Peyer's patch (tissue), 4 donors: ENCODE data around the gene HSD17B2.

Experiments
- POLR2A ChIP-seq, 2 donors: fragments of 450-650 bp; IDR thresholded peaks; one replicate each; pipeline ENCODE4 v1.5.1; 2017; ENCODE audit warnings: antibody characterized with exemption in 2 of 2, mild to moderate bottlenecking in 2 of 2, moderate library complexity in 2 of 2
- TF ChIP-seq, protein P1 (sequence below), 6 experiments: fragments of 450-650 bp in 4 of 6; fragments of 200-600 bp in 2 of 6; sonication (generic) in 1 of 6; IDR thresholded peaks; one replicate each; pipeline ENCODE4 v1.5.1; 2017 to 2019; ENCODE audit warnings: antibody characterized with exemption in 6 of 6, mild to moderate bottlenecking in 3 of 6, moderate library complexity in 1 of 6

DNA sequence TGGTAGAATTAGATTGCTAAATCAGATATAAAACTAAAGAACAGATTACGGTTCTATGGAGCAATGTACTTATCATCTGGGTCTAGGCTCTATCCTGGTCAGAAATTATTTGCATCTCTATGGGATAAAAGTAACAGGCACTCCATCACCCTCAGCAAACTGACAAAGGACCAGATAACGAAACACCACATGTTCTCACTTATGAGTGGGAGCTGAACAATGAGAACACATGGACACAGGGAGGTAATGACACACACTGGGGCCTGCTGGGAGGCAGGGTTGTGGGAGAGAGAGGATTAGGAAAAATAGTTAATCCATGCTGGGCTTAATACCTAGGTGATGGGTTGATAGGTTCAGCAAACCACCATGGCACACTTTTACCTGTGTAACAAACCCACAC, 73.0 kb downstream of the HSD17B2 start:
- TF ChIP-seq, protein P1, sequence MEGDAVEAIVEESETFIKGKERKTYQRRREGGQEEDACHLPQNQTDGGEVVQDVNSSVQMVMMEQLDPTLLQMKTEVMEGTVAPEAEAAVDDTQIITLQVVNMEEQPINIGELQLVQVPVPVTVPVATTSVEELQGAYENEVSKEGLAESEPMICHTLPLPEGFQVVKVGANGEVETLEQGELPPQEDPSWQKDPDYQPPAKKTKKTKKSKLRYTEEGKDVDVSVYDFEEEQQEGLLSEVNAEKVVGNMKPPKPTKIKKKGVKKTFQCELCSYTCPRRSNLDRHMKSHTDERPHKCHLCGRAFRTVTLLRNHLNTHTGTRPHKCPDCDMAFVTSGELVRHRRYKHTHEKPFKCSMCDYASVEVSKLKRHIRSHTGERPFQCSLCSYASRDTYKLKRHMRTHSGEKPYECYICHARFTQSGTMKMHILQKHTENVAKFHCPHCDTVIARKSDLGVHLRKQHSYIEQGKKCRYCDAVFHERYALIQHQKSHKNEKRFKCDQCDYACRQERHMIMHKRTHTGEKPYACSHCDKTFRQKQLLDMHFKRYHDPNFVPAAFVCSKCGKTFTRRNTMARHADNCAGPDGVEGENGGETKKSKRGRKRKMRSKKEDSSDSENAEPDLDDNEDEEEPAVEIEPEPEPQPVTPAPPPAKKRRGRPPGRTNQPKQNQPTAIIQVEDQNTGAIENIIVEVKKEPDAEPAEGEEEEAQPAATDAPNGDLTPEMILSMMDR (IDR thresholded peaks at IDR 0.05): no peak
- no peak for TF ChIP-seq POLR2A (IDR thresholded peaks at IDR 0.05)
